Measurements from ENCODE around the gene CASZ1. TPM values are rescaled to one million over a fixed set of nuclear protein-coding genes. Genes with fewer than 3 reads are reported as not detected.
A peak's percentile ranks its signal among the peaks of the same experiment; 100 is the strongest.

The CASZ1 gene
- total RNA-seq, 2 donors from 2014 or later = 45.0 to 56.0 TPM

- no peak for TF ChIP-seq CTCF (IDR thresholded peaks at IDR 0.05)
- intact Hi-C loops (cut with DNase I) = no loop called here
- no peaks in the 10 kb centered on the region for H3K9me3 ChIP-seq
- H3K36me3 ChIP-seq = no peaks in the 10 kb centered on the region
- H3K4me1 ChIP-seq = no peaks in the 10 kb centered on the region
- DNase-seq = no peak
- H3K27me3 ChIP-seq = no peaks in the 10 kb centered on the region
- peak overlapping the region; percentile 85 for H3K27ac ChIP-seq
- peak overlapping the region in 1 of 2 donors; percentile 86 for H3K9ac ChIP-seq (ENCODE audit: low read depth in 2 of 2, low read length in 2 of 2)
- no peak overlapping the region for H3K4me3 ChIP-seq
Observed at GRCh38 chr1:10778640-10779039, 17.8 kb downstream of the CASZ1 start.

- H3K36me3 ChIP-seq = no peaks in the 10 kb centered on the region
- no peak for TF ChIP-seq CTCF (IDR thresholded peaks at IDR 0.05)
- H3K4me3 ChIP-seq = no peak overlapping the region
- intact Hi-C loops (cut with DNase I) = no loop called here
- H3K27me3 ChIP-seq = no peaks in the 10 kb centered on the region
- peak overlapping the region; percentile 85 for H3K27ac ChIP-seq
- H3K4me1 ChIP-seq = peaks cover 6% of the 10 kb centered on the region
- peak overlapping the region in 1 of 2 donors; percentile 86 for H3K9ac ChIP-seq (ENCODE audit: low read depth in 2 of 2, low read length in 2 of 2)
- no peak for DNase-seq
- no peaks in the 10 kb centered on the region for H3K9me3 ChIP-seq
Observed at GRCh38 chr1:10777749-10778574, 18.5 kb downstream of the CASZ1 start.

- Histone ChIP-seq H3K27me3 (no peaks in the 10 kb centered on the region), H3K27ac (no peak overlapping the region), H3K9ac (ENCODE audit: low read depth in 2 of 2, low read length in 2 of 2) (no peak overlapping the region), H3K36me3 (no peaks in the 10 kb centered on the region), H3K4me3 (no peak overlapping the region), H3K9me3 (no peaks in the 10 kb centered on the region), H3K4me1 (peaks cover 7% of the 10 kb centered on the region)
- DNase-seq = peak; percentile 66
- TF ChIP-seq CTCF (IDR thresholded peaks at IDR 0.05) = no peak
- intact Hi-C loops (cut with DNase I) = no loop called here
Observed at GRCh38 chr1:10776190-10776905, 20.1 kb downstream of the CASZ1 start.

GRCh38 chr1:10775763-10776162 lies 20.7 kb downstream of the CASZ1 start:
- H3K4me1 ChIP-seq = peaks cover 7% of the 10 kb centered on the region
- no peaks in the 10 kb centered on the region for H3K27me3 ChIP-seq
- no peaks in the 10 kb centered on the region for H3K9me3 ChIP-seq
- H3K9ac ChIP-seq (ENCODE audit: low read depth in 2 of 2, low read length in 2 of 2) = no peak overlapping the region
- no peak overlapping the region for H3K4me3 ChIP-seq
- intact Hi-C loops (cut with DNase I) = no loop called here
- DNase-seq = no peak
- no peaks in the 10 kb centered on the region for H3K36me3 ChIP-seq
- no peak for TF ChIP-seq CTCF (IDR thresholded peaks at IDR 0.05)
- H3K27ac ChIP-seq = no peak overlapping the region

- H3K4me3 ChIP-seq = no peak overlapping the region
- H3K9me3 ChIP-seq = no peaks in the 10 kb centered on the region
- no peak overlapping the region for H3K9ac ChIP-seq (ENCODE audit: low read depth in 2 of 2, low read length in 2 of 2)
- H3K27me3 ChIP-seq = no peaks in the 10 kb centered on the region
- no peaks in the 10 kb centered on the region for H3K36me3 ChIP-seq
- no peak overlapping the region for H3K27ac ChIP-seq
- intact Hi-C loops (cut with DNase I) = no loop called here
- TF ChIP-seq CTCF (IDR thresholded peaks at IDR 0.05) = no peak
- no peak for DNase-seq
- peaks cover 7% of the 10 kb centered on the region for H3K4me1 ChIP-seq
Observed at GRCh38 chr1:10774615-10775310, 21.7 kb downstream of the CASZ1 start.

Data from colonic mucosa (tissue), 4 donors.